HuH-7 (cell line): ENCODE data around the gene ANO5.

Experiments used
- DNase-seq: peaks from one replicate; pipeline ENCODE4 v3.0.0; 2011; ENCODE audit warnings: low spot score

Gene ANO5

DNA sequence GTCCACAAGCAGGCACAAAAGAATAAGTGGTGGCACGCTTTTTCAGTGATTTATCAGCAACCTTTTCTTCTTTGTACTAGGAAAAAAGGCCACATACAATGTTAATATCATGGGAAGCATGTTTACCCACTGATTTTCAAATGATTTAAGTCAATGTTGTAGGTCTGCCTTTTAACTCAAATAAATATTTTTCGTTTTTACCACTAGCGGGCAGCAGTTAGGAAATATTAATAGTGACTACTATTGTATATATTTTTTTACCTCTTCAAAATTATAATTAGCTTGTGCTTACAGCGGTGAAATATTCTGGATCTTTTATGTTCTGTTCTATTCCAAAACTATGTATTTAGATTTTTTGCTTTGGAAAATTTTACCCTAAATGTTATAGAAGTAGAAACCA, 138.9 kb downstream of the ANO5 start:
- DNase-seq: no peak
